ENCODE data around the gene WNT7B.
A peak's percentile ranks its signal among the peaks of the same experiment; 100 is the strongest.

WNT7B gene

DNA sequence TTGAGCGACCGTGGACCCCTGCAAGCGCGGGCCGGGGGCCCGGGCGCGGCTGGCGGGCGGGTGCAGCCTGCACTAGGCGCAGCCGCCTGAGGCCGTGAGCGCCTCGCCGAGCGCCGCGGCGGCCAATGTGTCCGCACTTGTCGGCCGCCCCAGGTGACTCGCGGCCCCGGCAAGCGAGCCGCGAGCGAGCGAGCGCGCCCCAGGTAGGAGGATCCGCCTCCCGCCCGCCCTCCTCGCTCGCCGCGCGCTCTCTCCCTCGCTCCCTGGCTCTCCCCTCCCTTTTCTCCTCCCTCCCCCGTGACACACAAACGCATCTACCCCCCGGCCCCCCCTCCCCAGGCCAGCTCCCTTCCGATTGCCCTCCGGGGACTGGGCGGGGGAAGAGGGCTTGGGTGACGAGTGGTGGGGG is at the start of gene WNT7B:
TSS of gene WNT7B (minus strand) at position 160 of the 409 bp plus-strand sequence. CDS start 408 bp downstream, outside the sequence.
- DNase-seq: no peak

DNA sequence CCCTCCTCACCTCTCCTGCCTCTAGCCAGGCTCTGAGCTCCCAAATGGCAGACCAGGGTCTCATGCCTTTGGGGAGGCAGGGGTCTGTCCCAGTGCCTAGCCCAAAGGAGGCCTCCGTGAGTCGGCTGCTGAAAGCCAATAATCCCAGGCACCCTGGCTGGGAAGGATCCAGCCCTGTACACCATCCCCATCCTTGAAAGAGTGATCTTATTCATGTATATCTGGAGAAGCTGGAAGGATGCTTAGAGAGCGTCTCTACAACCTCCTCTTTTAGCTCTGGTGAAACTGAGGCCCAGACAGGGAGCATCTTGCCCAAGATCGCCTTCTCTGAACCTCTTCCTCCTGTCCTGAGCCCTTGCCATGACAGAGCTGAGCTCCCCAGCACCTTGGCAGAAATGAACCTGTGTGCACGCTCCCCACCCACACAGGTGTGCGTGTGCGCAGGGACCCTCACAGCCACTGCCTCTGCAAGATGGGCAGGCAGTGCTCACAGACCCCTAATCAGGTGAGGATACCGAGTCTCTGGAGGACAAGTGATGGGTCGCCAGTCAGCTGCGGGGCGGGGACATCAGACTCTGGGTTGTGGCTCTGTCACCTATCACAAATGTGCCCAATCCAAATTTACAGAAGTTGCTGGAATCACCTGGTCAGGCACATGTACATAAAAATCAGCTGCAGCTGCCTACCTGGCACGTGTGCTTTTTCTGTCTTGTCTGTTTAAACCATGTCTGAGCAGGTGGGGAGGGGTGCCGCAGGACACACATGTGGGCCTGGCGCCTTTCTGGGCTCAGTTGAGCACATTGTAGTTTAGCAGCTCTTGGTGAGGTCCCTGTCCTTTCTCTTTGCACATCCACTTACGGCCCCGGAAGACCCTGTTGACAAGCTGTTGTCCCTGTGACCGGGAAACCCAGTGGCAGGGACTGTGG is 49.3 kb upstream of the WNT7B start:
- no peak for DNase-seq

- no peak for DNase-seq
Measured at GRCh38 chr22:46025225-46025972, 48.4 kb upstream of the WNT7B start.

GRCh38 chr22:46024136-46024840 is 47.3 kb upstream of the WNT7B start:
- no peak for DNase-seq

- peak in 2 of 51 donors; percentile 40 to 42 for DNase-seq
Measured at GRCh38 chr22:46023558-46023981, 46.6 kb upstream of the WNT7B start.

GRCh38 chr22:46022881-46023512 is 46.0 kb upstream of the WNT7B start:
- no peak for DNase-seq

DNA sequence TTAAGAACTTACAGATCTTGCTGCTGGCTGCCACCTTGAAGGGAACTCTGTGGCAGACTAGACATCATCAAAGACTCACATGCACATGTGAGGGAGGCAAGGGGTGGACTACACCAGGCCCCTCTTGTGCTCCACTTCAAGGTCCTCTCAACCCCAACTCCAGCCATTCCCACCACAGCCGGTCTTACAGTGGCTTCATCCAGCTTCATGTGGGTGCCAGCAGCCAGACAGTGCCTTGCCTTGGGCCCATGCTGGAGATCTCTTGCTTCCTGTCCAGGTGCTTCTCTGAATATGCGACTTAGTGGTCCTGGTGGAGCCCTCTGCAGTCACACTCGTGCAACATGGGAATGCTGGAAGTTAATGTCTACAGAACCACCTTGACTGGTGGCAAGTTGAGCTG is 44.6 kb upstream of the WNT7B start:
- no peak for DNase-seq

GRCh38 chr22:46019351-46019750 is 42.4 kb upstream of the WNT7B start:
- DNase-seq: no peak

DNA sequence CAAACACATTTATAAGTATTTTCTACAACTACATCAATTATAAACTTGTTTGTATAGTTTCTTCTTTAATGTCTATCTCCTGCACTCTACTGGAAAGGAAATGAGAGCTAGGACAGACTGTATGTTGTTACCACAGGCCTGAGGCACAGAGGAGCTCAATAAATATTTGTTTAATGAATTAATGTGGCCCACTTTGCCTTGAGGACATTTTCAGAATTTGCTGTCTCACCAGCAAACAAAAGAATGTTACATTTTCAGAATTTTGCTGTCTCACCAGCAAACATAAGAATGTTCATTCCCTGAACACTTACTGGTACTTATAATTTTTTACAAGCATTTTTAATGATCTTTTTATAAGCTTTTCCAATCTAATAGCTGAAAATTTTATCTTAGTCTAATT is 41.9 kb upstream of the WNT7B start:
- no peak for DNase-seq

GRCh38 chr22:46017166-46017565 is 40.2 kb upstream of the WNT7B start:
- DNase-seq: no peak

- peak in 43 of 51 donors; percentile 35 to 91 (median 77) for DNase-seq
Measured at GRCh38 chr22:46013460-46014416, 36.8 kb upstream of the WNT7B start.

- no peak for DNase-seq
Measured at GRCh38 chr22:46012881-46013281, 35.9 kb upstream of the WNT7B start.

- DNase-seq: no peak
Measured at GRCh38 chr22:46012182-46012880, 35.4 kb upstream of the WNT7B start.

GRCh38 chr22:46011627-46012181 is 34.7 kb upstream of the WNT7B start:
- peak in 7 of 51 donors; percentile 44 to 77 (median 58) for DNase-seq

GRCh38 chr22:46010951-46011626 is 34.1 kb upstream of the WNT7B start:
- DNase-seq: peak in 38 of 51 donors; percentile 31 to 96 (median 82)

DNA sequence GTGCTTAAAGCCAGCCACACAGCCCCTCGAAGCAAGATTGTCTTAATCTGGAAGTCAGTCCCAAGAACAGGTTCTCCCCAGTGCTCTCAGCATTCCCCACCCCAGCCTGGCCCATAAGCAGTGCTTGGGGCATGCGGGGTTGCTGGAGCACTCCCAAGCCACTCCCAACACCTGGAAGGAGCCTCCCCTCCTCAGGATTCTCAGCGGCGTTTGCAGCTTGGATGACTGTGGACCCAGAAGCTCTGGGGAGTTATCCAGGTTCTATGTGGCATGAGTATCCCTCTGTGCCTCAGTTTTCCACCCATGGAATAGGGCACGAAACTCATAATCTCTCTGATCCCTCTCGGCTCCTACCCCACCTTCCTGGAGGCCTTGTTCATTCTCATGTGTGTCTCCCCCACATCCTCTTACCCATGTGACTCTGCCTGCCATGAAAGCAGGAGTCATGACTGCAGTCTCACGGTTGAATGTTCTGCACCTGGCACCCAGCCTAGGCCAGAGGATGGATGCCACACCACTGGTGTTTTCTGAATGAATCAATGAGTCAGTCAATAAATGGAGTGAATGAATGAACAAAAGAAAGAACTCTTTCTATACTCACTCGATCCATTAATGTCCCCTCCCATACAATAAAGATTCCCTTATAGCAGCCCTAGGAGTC is 33.4 kb upstream of the WNT7B start:
- peak in 3 of 51 donors; percentile 31 to 56 (median 56) for DNase-seq

DNA sequence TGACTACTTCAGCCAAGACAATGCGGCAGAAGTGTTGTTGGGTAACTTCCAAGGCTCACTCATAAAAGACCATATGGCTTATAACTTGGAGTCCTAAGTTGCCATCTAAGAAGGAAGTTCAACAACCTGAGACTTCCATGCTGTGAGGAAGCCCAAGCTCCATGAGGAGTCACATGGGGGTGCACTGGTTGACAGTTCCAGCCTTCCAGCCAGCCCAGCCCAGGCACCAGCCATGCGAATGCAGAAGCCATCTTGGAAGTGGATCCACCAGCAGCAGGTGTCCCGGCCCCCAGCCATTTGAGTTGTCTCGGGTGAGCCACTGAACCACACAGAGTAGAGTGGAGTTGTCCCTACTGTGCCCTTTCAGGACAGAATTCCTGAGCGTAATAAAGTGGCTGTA is 32.8 kb upstream of the WNT7B start:
- no peak for DNase-seq
